HL-60 (cell line): ENCODE results near the gene C16orf90.

ENCODE experiments used
- CTCF ChIP-seq: IDR thresholded peaks from one replicate; pipeline ENCODE4 v1.5.1; 2011; ENCODE audit warnings: low read length, control low read depth, inconsistent platforms; ENCODE audit not compliant: insufficient read depth
- POLR2AphosphoS5 ChIP-seq: IDR thresholded peaks from 2 replicates; pipeline ENCODE4 v1.6.1; 2012; ENCODE audit warnings: low read depth

GRCh38 chr16:3492356-3492755, 2.9 kb downstream of the C16orf90 start:
- TF ChIP-seq POLR2AphosphoS5 (no peak), CTCF (no peak)
